Measurements from ENCODE around the gene ZNF311. TPM values are rescaled to one million over a fixed set of nuclear protein-coding genes. Genes with fewer than 3 reads are reported as not detected.
"Not testable (repeated sequence)": the region's sequence is repeated elsewhere in the genome, so short reads cannot be mapped to it uniquely, and the experiment has no call there.

ZNF311 gene
- total RNA-seq, 1 donor from 2014 or later: 0.17 TPM

DNA sequence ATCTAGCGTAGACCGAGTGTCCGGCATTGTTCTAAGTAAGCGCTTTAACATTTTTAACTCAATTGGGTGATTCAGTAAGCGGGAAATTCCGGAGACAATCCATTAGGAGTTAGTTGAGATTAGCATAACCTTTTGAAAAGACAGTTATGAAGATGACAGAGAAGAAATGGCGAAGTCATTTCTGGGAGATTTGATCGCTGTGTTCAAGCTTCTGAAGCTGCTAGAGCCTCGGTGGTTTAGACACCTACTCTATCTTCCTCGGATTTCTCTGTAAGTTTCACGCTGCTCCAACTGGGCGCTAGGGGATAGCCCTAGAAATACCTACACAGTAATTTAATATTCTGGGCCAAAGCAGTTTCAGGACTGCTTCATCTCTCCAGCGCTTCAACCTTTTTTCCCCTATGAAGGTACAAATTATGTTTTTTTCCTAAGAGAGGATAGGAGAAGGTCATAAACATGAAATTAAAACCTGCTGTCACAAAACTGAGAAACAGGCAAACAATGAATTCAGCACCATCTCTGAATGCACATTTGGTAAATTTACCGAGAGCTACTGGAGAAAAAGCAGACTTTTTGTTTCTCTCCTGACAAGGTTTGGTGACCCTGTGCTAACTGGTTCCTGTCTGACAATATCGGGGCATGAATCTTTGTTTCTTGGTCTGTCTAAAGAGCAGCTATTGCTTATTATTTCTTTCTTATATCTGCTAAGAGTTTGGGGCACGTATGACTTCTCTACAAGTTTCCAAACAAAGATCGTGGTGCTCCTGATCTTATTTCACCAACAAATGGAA lies 22.4 kb downstream of the ZNF311 start:
- DNase-seq: peak; percentile 73

DNA sequence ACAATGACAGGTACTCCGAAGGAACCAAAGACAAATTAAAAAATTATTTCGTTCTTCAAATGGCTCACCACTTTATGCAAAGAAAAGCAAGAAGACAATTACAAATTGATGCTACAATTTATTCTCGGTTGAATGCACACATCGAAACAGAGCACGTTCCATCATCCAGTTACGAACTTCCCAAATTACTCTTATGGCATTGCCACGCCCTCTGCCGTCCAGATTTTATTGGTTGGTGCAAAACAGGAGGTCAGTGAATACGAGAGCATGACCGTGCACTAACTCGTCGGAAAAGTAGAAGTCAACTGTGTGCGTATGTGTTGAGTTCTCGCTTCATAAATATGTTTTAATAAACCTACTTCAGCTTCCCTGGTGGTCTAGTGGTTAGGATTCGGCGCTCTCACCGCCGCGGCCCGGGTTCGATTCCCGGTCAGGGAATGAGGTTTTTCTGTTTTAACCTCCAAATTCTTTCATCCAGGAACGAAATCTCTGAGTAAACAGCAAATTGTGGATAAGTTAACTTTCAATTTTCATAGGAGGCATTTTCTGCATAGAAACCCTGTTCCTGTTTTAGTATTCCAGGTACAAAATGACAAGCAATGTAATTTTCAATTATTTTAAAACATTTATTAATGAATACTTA lies 23.2 kb downstream of the ZNF311 start:
- DNase-seq: peak; percentile 91

DNA sequence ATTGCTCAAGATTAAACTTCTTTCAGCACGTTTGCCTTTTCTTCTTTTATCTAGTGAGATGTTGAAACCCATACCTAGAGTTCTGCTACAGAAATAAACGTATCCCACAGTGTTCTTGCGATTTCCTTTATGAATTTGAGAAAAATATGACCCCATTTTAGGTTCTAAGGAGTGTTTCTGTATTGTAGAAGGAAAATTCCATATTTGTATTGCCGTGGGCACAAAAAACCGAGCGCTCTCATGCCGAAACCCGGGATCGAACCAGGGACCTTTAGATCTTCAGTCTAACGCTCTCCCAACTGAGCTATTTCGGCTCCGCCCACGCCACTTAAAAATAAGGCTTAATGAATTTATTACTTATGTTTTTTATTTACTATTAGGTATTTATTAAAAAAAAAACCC lies 23.7 kb downstream of the ZNF311 start:
- DNase-seq: peak; percentile 73

DNA sequence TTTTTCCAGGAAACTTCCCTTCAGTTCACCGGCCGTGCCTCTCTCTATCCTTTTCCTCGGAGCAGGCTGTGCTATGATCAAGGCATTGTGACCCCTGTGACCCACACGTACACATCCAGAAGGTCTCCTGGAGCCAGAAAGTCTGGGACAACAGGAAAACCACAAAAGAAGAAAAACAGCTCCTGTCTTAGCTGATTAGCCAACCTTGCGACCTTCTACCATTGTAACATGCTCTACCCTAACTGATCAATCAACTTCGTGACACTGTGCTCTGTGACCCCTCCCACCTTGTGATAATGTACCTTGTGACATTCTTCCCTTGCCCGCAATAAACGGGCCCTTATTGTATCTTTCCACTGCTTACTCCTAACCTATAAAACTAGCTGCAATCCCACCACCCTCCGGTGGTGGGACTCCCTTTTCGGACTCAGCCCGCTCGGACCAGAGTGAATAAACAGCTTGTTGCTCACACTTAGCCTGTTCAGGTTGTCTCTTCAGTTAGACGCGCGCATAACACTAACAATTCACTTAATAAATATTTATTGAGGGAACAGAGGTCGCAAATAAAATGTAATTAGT lies 24.2 kb downstream of the ZNF311 start:
- peak; percentile 90 for DNase-seq

DNA sequence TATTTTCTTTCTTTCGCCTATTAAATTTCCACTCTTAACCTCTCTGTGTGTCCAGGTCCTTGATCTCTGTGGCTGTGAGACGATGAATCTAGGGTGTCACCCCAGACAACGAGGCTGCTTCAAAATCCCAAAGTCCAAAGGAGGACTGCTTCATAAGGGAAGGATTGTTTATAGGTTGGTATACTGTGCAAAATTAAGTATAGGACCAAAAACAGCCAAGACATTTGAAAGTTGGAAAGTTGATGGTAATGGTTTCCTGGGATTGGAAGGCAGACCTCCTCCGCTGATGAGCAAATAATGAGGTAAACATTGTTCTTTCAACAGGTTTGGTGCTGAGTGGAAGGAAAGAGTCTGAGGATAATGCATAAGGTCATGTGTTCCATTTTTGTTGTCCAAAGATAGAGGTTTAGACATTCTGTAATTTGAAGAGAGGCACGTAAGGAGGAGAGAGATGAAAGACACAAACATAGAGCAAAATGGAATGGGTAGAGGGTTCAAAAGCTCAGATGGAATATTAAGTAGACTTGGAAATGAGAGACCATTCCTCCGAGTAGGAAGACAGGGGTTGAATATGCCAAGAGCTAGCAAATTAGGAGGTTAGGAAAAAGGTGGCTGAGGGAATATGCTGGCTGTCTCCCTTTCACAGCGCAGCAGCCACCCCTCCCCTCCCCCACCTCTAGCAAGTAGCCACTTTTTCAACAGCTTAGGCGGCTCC lies 24.8 kb downstream of the ZNF311 start:
- DNase-seq: no peak

DNA sequence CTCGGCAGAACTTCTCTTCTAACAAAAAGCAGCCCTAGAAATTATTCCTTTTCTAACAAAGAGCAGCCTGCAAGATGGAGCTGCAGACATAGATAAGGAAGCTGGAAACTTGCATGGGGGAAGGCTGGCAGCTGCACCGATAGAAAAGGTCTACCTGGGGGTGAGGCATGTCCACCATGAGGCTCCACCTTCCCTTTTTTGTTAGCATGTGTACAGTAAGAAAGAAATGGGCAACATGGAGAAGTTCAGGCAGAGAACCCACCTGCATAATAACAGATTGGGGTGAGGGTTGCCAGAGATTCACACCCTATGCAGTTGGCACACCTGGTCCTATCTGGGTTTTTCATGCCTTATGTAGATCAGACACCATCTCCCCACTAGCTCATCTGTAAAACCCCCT lies 25.4 kb downstream of the ZNF311 start:
- DNase-seq: no peak

DNA sequence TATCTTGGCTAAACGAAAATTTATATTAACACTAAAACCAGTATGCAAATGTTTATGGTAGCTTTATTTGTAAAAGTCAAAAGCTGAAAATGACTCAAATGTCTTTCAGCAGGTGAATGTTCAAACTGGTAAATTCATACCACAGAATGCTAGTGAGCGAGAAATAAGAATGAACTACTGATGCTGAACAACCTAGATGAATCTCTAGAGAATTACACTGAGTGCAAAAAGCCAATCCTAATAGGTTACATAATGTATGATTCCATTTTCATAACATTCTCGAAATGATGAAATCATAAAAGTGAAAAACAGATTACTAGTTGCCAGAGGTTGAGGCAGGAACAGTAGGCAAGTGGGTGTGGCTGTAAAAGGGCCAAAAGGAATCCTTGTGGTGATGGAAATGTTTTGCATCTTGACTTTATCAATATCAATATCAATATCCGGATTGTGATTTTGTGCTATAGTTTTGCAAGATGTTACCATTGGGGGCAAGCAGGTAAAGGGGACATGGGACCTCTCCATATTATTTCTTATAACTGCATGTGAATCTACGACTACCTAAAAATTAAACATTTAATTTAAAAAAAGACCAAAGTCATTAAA lies 26.1 kb downstream of the ZNF311 start:
- no peak for DNase-seq

DNA sequence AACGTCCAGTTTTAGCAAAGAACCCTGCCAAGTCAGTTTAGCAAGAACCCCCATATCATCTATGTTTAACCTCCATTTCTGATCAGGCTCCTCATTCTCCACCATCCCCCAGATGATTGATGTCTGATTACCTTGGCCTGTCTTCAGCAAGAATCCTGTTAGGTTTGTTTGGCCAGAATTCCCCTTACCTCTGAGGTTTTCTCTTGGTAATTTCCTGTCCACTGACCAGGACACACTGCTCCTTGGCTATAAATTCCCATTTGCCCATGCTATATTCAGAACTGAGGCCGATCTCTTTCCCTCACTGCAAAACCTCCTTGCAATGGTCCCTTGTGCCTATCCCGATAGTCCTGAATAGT lies 27.0 kb downstream of the ZNF311 start:
- no peak for DNase-seq

DNA sequence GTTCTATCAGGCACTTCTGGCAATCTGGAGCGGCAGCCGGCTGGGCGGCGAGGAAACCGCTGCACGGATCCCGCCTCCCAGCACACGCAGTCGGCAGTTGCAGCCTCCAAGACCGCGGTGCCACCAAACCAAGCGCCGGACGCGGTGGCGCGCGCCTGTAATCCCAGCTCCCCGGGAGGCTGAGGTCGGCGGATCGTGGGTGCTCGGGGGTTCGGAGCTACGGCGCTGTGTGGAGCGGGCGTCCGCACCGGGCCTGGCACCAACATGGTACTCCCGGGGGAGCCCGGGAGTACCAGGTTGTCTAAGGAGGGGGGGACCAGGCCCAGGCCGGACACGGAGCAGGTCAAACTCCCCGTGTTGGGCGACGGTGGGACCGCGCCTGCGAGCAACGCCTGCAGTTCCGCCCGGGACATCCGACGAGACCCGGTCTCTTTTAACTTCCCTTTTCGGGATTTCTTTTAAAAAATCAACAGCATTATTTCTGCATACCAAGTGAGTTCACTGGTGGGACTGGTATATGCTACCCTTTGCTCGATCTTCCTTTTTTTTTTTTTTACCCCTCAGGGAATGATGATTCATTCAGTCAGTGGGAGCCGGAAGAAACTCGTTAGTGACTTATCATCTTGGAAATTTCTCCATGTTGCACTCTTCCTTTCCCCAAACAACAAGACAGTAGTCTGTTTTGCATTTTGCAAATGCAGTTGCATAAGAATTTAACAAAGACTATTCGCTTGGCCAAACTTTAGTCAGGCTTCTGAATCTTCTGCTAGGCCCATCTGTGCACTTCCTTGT lies 27.6 kb downstream of the ZNF311 start:
- peak; percentile 40 for DNase-seq

DNA sequence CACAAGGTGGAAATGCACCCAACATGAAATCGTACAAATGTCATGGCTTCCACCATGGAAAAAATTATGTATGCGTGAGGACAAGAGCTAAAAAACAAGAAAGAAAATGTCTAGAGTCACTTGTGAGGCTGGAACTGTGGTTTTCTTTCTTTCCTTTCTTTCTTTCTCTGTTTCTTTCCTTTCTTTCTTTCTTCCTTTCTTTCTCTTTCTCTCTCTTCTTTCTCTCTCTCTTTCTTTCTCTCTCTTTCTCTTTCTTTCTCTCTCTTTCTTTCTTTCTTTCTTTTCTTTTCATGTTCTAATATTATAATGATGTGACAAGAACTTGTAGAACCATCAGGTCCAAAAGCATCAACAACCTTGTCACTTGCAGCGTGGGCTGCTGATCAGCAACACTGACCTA lies 28.4 kb downstream of the ZNF311 start:
- DNase-seq: no peak

DNA sequence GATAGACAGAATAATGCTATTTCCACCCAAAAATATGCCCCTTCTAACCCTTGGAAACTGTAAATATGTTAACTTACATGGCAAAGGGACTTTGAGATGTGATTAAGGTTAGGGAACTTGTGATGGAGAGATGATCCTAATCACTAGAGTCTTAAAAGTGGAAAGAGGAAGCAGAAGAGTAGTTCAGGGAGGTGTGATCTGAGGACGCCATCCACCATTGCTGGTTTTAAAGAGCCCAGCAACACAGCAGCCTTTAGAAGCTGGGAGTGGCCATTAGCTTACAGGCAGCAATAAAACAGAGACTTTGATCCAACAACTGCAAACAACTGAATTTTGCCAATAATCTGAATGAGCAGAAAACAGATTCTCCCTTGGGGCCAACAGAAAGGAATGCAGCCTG lies 30.6 kb downstream of the ZNF311 start:
- no peak for DNase-seq

DNA sequence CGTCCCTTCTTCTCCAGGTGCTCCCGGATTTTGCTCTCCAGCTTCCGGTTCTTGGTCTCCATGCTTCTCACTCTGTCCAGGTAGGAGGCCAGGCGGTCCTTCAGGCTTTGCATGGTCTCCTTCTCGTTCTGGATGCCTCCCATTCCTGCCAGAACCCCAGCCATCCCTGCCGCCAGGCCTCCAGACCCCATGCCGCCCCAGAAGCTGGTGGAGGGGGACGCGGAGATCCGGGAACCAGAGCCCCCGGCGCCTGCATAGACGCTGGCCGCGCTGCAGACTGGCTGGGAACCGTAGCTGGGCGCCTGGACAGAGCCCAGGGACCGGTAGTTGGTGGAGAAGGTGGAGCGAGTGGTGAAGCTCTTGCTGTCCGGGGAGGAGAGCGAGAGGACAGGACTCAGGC lies 35.1 kb downstream of the ZNF311 start:
- DNase-seq: not testable (repeated sequence)

DNA sequence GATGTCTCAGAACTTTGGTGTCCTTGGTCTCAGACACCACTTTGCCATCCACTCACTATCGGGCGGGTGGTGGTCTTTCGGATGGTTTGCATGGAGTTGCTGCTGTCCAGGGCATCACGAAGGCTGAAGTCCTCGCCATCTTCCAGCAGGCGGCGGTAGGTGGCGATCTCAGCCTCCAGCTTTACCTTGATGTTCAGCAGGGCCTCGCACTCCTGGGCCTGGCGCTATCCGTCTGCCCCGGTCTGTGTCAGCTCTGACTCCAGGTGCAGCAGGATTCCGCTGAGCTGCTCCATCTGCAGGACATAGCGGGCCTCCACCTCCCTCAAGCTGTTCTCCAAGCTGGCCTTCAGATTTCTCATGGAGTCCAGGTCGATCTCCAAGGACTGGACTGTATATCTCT lies 36.0 kb downstream of the ZNF311 start:
- DNase-seq: no peak

DNA sequence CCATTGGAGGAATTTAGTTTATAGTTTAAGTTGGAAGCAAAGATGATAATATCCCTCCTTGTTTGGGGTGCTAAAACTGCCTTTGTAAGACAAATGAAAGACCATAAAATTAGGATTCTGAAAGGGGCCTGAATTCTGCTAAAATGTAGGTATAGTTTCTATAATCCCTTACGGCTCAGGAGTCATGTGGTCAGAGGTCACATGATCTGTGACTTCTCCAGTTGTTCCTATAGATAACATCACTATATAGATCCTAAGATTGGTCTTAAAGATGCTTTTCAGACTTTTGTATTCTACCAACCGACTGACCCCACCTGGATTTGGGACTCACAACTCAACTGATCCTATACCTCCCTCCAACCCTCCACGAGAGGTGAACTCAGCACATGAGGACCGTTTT lies 36.6 kb downstream of the ZNF311 start:
- no peak for DNase-seq

DNA sequence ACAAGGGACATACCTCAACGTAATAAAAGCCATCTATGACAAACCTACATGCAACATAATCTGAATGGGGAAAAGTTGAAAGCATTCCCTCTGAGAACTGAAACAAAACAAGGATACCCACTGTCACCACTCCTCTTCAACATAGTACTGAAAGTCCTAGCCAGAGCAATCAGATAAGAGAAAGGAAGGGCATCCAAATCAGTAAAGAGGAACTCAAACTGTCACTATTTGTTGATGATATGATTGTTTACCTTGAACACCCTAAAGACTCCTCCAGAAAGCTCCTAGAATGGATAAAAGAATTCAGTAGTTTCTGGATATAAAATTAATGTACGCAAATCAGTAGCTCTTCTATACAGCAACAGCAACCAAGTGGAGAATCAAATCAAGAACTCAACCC lies 39.4 kb downstream of the ZNF311 start:
- no peak for DNase-seq

DNA sequence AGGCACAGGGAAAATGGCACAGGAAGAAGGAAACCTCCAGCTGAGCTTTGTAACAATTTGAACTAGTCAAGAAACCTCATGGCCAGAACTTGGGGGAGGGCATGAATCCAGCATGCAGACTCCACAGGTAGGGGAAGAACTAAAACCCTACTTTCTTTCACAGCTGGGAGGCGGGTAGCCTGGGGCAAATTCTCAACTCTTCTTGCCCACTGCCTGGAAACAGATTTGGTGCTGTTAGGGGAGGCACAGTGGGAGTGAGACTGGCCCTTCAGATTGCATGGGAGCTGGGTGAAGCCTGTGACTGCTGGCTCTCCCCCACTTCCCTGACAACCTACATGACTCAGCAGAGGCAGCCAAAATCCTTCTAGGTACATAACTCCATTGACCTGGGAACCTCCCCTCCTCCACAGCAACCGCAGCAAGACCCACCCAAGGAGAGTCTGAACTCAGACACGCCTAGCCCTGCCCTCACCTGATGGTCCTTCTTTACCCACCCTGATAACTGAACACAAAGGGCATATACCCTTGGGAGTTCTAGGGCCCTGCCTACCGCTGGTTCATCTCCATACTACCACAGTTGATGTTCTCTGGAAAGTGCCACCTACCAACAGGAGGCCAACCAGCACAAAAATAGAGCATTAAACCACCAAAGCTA lies 44.1 kb downstream of the ZNF311 start:
- no peak for DNase-seq

DNA sequence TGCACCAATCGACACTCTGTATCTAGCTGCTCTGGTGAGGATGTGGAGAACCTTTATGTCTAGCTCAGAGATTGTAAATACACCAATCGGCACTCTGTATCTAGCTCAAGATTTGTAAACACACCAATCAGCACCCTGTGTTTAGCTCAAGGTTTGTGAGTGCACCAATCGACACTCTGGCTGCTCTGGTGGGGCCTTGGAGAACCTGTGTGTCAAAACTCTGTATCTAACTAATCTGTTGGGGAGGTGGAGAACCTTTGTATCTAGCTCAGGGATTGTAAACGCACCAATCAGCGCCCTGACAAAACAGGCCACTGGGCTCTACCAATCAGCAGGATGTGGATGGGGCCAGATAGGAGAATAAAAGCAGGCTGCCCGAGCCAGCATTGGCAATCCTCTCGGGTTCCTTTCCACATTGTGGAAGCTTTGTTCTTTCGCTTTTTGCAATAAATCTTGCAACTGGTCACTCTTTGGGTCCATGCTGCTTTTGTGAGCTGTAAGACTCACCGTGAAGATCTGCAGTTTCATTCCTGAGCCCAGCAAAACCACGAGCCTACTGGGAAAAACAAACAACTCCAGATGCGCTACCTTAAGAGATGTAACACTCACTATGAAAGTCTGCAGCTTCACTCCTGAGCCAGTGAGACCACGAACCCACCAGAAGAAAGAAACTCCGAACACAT lies 46.4 kb downstream of the ZNF311 start:
- not testable (repeated sequence) for DNase-seq

DNA sequence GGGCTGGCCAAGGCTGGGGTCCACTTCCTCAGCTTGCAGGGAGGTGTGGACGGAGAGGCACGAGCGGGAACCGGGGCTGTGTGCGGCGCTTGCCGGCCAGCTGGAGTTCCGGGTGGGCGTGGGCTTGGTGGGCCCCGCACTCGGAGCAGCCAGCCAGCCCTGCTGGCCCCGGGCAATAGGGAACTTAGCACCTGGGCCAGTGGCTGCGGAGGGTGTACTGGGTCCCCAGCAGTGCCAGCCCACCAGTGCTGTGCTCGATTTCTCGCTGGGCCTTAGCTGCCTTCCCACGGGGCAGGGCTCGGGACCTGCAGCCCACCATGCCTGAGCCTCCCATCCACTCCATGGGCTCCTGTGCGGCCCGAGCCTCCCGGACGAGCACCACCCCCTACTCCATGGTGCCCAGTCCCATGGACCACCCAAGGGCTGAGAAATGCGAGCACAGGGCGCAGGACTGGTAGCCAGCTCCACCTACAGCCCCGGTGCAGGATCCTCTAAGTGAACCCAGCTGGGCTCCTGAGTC lies 47.3 kb downstream of the ZNF311 start:
- not testable (repeated sequence) for DNase-seq

DNA sequence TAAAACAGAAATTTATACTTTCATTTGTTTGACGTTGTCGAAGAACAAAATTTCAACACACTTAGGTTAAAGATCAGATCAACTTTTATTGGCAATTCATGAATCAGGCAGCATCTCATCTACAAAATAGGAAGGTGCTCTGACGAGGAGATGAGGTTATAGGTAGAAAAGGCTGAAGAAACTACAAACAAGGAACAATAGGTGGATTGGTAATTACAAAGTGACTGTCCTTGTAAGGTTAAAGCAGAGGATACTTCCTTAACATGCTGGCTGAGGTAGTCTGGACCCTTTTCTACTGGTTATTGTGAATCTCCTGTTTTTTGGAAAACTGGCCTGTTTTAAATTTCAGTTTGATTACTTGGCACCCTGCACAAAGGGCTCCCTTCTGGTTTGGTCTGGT lies 48.8 kb downstream of the ZNF311 start:
- no peak for DNase-seq

DNA sequence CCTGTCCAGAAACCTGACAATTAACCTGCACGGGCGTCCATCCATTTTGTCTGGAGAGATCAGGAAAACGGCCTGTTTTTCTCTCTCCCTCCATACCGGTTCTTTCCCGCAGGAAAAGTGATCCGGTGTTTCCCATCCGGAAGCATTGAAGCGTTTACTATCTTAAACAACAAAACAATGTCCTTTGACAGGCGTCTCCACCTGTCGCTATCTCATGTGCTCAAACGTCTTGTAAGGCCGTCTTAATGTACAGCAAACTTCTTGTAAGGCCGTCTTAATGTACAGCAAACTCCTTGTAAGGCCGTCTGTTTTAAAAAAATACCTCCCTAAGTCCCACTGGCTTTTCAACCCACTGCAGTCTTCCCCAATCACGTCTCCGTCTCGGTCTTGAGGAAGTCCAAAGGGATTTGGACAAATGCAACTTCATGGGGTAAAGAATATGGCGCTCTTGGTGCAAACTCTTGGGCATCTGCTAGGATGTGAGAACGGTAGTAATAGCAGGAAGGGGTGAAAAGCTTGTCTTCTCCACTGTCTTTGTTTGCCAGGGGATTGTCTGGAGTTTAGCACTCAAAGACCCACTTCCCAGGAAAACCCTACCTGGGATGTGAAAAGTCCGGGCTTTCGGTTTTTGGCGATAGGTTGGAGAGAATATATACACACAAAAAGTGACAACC lies 51.4 kb downstream of the ZNF311 start:
- DNase-seq: peak; percentile 29
